ENCODE measurements around the gene TIMM29.
"Not testable (repeated sequence)": the region's sequence is repeated elsewhere in the genome, so short reads cannot be mapped to it uniquely, and the experiment has no call there.

TIMM29 gene

DNA sequence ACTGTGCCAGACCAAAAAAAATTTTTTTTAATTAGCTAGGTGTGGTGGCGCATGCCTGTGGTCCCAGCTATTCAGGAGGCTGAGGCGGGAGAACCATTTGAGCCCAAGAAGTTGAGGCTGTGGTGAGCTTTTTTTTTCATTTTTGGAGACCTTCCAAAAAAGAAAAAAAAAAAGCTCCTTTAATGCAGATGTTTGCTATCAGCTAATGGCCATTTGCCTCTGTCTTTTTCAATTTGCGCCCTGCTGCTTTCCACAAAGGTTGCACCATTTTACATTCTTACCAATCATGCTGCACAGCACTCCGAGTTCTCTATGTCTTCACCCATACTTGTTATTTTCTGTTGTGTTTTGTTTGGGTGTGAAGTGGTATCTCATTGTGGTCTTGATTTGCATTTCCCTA is 16.7 kb downstream of the TIMM29 start:
- no peak overlapping the region for H3K27ac ChIP-seq (ENCODE audit: low read depth, low read length)
- no peak overlapping the region for H3K4me2 ChIP-seq (ENCODE audit: low read depth, low read length, poor library complexity, severe bottlenecking)
- H3F3A ChIP-seq (ENCODE audit: insufficient read depth) = no peaks in the 10 kb centered on the region

GRCh38 chr19:10946958-10947657 is 18.5 kb downstream of the TIMM29 start:
- H3K36me3 ChIP-seq (ENCODE audit: low read length) = no peaks in the 10 kb centered on the region
- no peaks in the 10 kb centered on the region for H3K9me3 ChIP-seq (ENCODE audit: insufficient read depth, low read length)
- no peaks in the 10 kb centered on the region for H3K9me2 ChIP-seq (replicated peaks; ENCODE audit: insufficient read depth, low read length)
- H2AFZ ChIP-seq (ENCODE audit: low read depth, low read length, severe bottlenecking) = no peak overlapping the region
- H3K9ac ChIP-seq (ENCODE audit: low read length) = no peak overlapping the region
- H3K4me3 ChIP-seq (ENCODE audit: insufficient read depth, low read length, poor library complexity, severe bottlenecking) = no peak overlapping the region
- H3F3A ChIP-seq (ENCODE audit: insufficient read depth) = no peaks in the 10 kb centered on the region
- no peaks in the 10 kb centered on the region for H3K27me3 ChIP-seq (ENCODE audit: low read length)
- TF ChIP-seq CTCF (IDR thresholded peaks at IDR 0.05; ENCODE audit: insufficient read depth, low read length, poor library complexity, severe bottlenecking) (no peak), EZH2phosphoT487 (conservative IDR thresholded peaks at IDR 0.05; ENCODE audit: low read length) (no peak)
- no peaks in the 10 kb centered on the region for H3K79me2 ChIP-seq (ENCODE audit: insufficient read depth, low read length)
- no peaks in the 10 kb centered on the region for H4K20me1 ChIP-seq (ENCODE audit: low read depth, low read length)
- H3K4me2 ChIP-seq (ENCODE audit: low read depth, low read length, poor library complexity, severe bottlenecking) = no peak overlapping the region
- no peak overlapping the region for H3K27ac ChIP-seq (ENCODE audit: low read depth, low read length)

More for the DNA sequence above, 16.7 kb downstream of the TIMM29 start:
- H3K79me2 ChIP-seq (ENCODE audit: insufficient read depth, low read length) = no peaks in the 10 kb centered on the region
- H3K9me2 ChIP-seq (replicated peaks; ENCODE audit: insufficient read depth, low read length) = no peaks in the 10 kb centered on the region
- H3K27me3 ChIP-seq (ENCODE audit: low read length) = no peaks in the 10 kb centered on the region
- no peaks in the 10 kb centered on the region for H3K9me3 ChIP-seq (ENCODE audit: insufficient read depth, low read length)
- H2AFZ ChIP-seq (ENCODE audit: low read depth, low read length, severe bottlenecking) = no peak overlapping the region
- no peak overlapping the region for H3K4me3 ChIP-seq (ENCODE audit: insufficient read depth, low read length, poor library complexity, severe bottlenecking)
- no peak for TF ChIP-seq EZH2phosphoT487 (conservative IDR thresholded peaks at IDR 0.05; ENCODE audit: low read length)
- TF ChIP-seq CTCF (IDR thresholded peaks at IDR 0.05; ENCODE audit: insufficient read depth, low read length, poor library complexity, severe bottlenecking) = no peak
- no peak overlapping the region for H3K9ac ChIP-seq (ENCODE audit: low read length)
- no peaks in the 10 kb centered on the region for H3K36me3 ChIP-seq (ENCODE audit: low read length)
- no peaks in the 10 kb centered on the region for H4K20me1 ChIP-seq (ENCODE audit: low read depth, low read length)

GRCh38 chr19:10952809-10953208 is 24.2 kb downstream of the TIMM29 start:
- no peak for TF ChIP-seq CTCF (IDR thresholded peaks at IDR 0.05; ENCODE audit: insufficient read depth, low read length, poor library complexity, severe bottlenecking)
- TF ChIP-seq EZH2phosphoT487 (conservative IDR thresholded peaks at IDR 0.05; ENCODE audit: low read length) = no peak
- H3K79me2 ChIP-seq (ENCODE audit: insufficient read depth, low read length) = no peaks in the 10 kb centered on the region
- H3K27ac ChIP-seq (ENCODE audit: low read depth, low read length) = peak overlapping the region; percentile 13; the same call in 1 of the 2 replicates
- peaks cover 11% of the 10 kb centered on the region for H3F3A ChIP-seq (ENCODE audit: insufficient read depth)
- no peak overlapping the region for H3K4me2 ChIP-seq (ENCODE audit: low read depth, low read length, poor library complexity, severe bottlenecking)
- H3K36me3 ChIP-seq (ENCODE audit: low read length) = no peaks in the 10 kb centered on the region
- no peak overlapping the region for H3K9ac ChIP-seq (ENCODE audit: low read length)
- H3K9me2 ChIP-seq (replicated peaks; ENCODE audit: insufficient read depth, low read length) = no peaks in the 10 kb centered on the region
- H3K9me3 ChIP-seq (ENCODE audit: insufficient read depth, low read length) = no peaks in the 10 kb centered on the region
- no peaks in the 10 kb centered on the region for H3K27me3 ChIP-seq (ENCODE audit: low read length)
- no peaks in the 10 kb centered on the region for H4K20me1 ChIP-seq (ENCODE audit: low read depth, low read length)
- no peak overlapping the region for H2AFZ ChIP-seq (ENCODE audit: low read depth, low read length, severe bottlenecking)
- no peak overlapping the region for H3K4me3 ChIP-seq (ENCODE audit: insufficient read depth, low read length, poor library complexity, severe bottlenecking)

- peak overlapping the region; percentile 88 for H3K9ac ChIP-seq (ENCODE audit: low read length)
- peak overlapping the region; percentile 85 for H3K4me3 ChIP-seq (ENCODE audit: insufficient read depth, low read length, poor library complexity, severe bottlenecking)
- H3K27ac ChIP-seq (ENCODE audit: low read depth, low read length) = not testable (repeated sequence)
Observed at GRCh38 chr19:10959277-10959968, 30.8 kb downstream of the TIMM29 start.

More at GRCh38 chr19:10959277-10959968, 30.8 kb downstream of the TIMM29 start:
- not testable (repeated sequence) for H3K36me3 ChIP-seq (ENCODE audit: low read length); H4K20me1 ChIP-seq (ENCODE audit: low read depth, low read length); H3K27me3 ChIP-seq (ENCODE audit: low read length); H3K9me3 ChIP-seq (ENCODE audit: insufficient read depth, low read length); H2AFZ ChIP-seq (ENCODE audit: low read depth, low read length, severe bottlenecking); H3K9me2 ChIP-seq (replicated peaks; ENCODE audit: insufficient read depth, low read length)
- Histone ChIP-seq H3K4me2 (ENCODE audit: low read depth, low read length, poor library complexity, severe bottlenecking) (peak overlapping the region; percentile 98), H3F3A (ENCODE audit: insufficient read depth) (peaks cover 19% of the 10 kb centered on the region), H3K79me2 (ENCODE audit: insufficient read depth, low read length) (peaks cover 32% of the 10 kb centered on the region)

Data from SU-DHL-6 (cell line).